GM19324 (cell line): ENCODE measurements around the gene MYH6.

Source experiments
- ATAC-seq: cut with Tn5 transposase; IDR thresholded peaks from one replicate; pipeline ENCODE4 v1.9.1; 2021; ENCODE audit warnings: mild to moderate bottlenecking, moderate library complexity; ENCODE audit not compliant: unreplicated experiment, low FRiP score

The MYH6 gene

DNA sequence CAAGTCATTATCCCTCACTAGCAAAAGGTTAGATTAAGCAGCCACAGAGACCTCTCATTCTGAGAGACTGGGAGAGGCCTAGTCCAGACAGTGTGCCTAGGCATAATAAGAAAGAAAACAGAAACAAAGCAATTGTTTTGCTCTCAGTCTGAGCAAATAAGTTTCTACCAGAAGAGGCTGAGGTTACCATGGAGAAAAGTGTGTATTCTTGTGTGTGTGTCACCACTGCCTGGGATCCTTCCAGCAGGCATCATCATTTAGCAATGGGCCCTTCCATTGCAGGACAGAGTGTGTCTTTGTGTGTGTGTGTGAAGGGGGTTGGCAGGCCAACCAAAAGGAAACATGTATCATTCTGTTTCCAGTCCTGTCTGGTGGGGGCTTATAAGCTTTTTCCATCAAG, 46.8 kb downstream of the MYH6 start:
- no peak for ATAC-seq

DNA sequence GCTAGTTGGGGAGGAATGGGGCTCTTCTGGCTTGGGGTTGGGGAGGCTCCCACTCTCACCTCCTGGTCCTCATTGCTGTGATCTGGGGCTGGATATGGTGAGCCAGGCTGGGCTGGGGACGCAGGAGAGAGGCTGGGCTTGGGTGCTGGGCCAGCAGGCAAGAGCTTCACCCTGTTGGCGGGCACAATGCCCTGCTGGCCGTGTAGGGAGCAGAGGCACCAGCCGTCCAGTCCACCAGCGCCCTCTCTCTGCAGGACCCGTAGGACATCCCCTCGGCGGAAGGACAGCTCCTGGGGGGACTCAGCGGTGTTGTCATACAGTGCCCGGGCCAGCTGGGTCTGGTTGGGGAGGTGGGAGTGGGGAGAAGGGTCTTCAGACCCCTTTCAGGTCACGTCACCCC, 47.6 kb downstream of the MYH6 start:
- no peak for ATAC-seq

- ATAC-seq: no peak
Measured at GRCh38 chr14:23359722-23360447, 48.2 kb downstream of the MYH6 start.

GRCh38 chr14:23359167-23359626, 48.9 kb downstream of the MYH6 start:
- ATAC-seq: no peak

- no peak for ATAC-seq
Measured at GRCh38 chr14:23358553-23359166, 49.4 kb downstream of the MYH6 start.

DNA sequence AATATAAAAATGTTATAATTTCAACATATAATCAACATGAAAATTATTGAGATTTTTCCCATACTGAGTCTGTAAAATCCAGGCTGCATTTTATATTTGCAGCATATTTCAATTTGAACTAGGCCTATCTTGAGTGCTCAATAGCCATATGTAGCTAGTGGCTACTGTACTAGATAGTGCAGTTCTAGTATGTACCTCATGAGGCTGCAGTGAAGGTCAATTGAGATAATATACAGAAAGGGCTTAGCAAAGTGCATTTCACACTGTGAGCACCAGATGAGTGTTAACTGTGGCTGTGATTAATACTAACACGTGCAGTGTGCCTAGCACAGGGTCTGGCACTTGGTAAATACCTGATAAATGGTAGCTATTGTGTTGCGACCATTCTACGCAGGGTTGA, 50.0 kb downstream of the MYH6 start:
- no peak for ATAC-seq

DNA sequence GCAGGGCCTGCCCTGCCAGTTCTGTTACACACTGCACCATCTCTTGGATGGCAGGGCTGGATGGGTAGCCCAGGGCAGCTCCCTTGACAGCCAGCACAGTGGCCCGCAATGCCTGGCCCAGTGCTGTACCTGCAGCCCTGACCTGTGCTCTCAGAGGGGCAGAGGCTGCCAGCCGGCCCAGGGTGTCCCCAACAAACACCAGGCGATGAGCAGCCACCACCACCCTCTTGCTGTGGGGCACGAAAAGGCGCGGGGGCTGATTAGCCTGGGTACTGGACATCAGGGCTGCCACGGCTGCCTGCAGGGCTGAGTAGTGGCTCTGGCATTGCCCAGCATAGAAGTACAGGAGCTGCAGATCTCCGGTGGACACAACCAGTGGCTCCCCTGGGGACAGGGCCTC, 50.8 kb downstream of the MYH6 start:
- ATAC-seq: no peak

GRCh38 chr14:23356662-23357061, 51.4 kb downstream of the MYH6 start:
- ATAC-seq: no peak

- ATAC-seq: no peak
Measured at GRCh38 chr14:23355871-23356435, 52.1 kb downstream of the MYH6 start.

GRCh38 chr14:23354990-23355389, 53.1 kb downstream of the MYH6 start:
- no peak for ATAC-seq

DNA sequence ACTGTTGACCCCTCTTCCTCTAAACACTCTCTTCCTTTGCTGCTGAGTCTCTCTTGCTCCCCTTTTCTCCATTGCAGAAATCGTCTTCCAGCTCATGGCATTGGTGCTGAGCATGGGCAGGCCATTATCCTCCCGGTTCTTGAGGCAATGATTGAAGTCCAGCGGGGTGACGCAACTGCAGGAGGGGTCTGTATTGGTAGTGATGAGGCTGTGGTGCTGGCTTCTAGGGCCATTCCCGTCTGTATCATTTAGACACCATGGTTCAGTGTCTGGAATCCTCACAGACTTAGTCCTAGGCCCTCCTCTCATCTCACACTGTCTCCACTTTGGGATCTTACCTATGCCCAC, 54.7 kb downstream of the MYH6 start:
- no peak for ATAC-seq

DNA sequence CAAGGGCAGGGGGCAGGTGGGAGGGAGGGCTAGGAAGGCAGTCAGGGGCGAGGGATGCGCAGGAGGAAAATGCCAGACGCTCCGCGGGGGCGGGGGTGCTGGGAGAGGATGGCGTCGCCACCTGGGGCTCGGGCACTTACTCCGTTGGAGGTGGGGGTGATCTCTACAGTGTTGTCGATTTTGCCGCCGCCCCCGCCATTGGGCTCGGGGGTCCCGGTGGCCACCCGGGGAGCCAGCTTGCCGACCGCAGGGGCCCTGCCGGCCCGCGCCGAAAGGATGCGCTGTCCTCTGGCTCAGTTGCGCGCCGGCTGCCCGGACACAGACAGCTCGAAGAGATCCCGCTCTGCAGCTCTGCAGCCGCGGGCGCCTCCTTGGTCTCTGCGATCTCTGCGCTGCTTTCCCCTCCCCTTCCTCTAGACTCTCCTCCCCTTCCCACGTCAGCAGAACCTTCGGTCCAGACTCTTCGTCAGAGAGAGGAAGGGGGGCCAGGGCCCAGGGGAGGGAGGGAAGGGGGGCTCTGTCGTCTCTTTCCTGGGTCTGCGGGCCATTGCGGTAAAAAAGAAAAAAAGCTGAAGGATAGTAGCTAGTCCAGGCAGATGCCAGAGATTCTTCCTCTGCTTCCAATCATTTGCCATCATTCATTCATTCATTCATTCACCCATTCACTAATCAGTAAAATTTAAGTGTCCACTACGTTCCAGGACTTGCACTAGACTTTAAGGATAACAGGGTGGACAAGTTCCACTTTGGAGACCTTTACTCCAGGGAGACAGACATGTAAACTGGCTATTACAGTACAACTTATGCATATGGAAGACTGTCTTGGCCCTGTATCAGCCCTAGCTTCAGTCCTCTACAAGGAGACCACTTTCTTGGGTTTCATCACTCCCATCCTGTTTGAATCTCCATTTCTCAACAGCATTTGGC, 55.3 kb downstream of the MYH6 start, which contains the start of gene SLC22A17:
SLC22A17 (minus strand) TSS at position 382 of the 927 bp plus-strand sequence.
- ATAC-seq: no peak

DNA sequence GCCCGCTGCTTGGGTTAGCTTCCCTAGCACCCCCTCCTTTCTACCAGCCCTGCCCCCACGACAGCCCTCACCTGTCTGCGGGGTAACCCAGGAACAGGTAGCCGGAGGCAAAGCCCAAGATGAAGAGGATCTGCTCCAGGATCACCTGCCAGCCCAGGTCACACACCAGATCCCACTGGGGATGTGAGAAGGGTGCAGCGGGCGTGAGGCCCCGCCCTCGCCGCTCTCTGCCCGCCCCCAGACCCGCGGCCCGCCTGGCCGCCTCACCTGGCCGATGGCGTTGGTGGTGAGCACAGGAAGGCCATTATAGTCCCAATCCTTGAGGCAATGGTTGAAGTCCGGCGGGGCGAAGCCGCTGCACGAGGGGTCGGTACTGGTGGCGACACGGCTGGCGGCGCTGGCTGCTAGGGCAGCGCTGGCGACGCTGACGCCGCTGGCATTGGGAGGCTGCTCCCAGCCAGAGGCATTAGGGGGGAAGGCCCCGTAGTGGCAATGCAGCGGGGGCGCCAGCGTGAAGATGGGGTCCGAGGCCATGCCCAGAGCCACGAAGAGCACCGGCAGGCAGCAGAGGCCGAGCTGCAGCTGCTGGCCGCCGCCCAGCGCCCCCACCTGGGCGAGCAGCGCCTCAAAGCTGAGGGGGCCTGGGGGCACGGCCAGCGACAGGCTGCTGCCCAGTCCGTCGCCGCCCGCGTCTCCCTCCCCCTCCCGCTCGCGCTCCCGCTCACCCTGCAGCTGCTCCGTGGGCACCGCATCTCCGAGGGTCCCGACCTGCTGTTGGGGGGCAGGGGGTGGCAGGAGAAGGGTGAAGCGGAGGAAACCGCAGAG, 56.2 kb downstream of the MYH6 start:
- ATAC-seq: no peak

DNA sequence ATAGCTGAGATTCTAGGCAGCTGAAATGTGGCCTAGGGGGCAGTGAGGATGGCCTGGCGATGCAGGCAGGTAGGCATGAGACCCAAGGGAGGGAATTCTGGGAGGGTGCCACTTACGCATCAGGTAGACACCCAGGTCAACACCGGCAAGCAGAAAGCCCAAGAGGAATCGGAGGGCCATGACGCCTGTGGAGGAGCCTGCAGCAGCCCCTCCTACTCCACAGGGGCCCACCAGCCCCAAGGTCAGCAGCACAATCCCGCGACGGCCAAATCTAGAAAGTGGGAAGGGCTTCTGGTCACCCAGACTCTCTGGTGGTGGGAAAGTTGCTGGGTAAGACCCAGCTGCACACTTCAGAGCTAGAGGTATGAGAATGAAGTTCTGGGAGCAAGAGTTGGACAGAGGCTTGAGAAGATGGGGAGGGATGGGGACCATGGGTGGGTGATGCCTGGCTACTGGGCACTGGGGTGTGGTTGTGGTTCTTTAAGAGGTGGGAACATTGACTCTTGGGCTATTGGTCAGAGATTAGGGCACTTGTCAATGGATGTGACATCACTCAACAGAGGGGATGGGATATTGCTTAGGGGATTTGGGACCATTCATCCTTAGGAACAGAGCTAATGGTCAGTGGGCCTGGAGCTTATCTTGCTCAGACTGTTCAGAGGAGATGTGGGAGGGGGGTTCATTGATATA, 58.8 kb downstream of the MYH6 start:
- no peak for ATAC-seq

- ATAC-seq: no peak
Measured at GRCh38 chr14:23348297-23348655, 59.8 kb downstream of the MYH6 start.

- no peak for ATAC-seq
Measured at GRCh38 chr14:23347406-23348296, 60.4 kb downstream of the MYH6 start.

- no peak for ATAC-seq
Measured at GRCh38 chr14:23346693-23347405, 61.2 kb downstream of the MYH6 start.
